PC-9 (cell line): ENCODE results near the gene FAM241B. TPM values are rescaled to one million over a fixed set of nuclear protein-coding genes. Genes with fewer than 3 reads are reported as not detected.

Experiments
- BruUV-seq: library from RNA; stranded (reverse); fragments of 400-500 nt; replicated peaks from 2 replicates; lab custom pipeline; 2021; lab: Mats Ljungman, UMichigan
- CTCF ChIA-PET: fragments of 300-600 bp; sonication (Branson Sonifier 250); formaldehyde crosslinking; loops from one replicate; lab custom pipeline; 2022; ENCODE audit warnings: antibody characterized with exemption; lab: Charles Lee
- POLR2A ChIA-PET: fragments of 300-600 bp; sonication (Branson Sonifier 250); formaldehyde crosslinking; loops from one replicate; lab custom pipeline; 2022; ENCODE audit warnings: antibody characterized with exemption; ENCODE audit not compliant: unreplicated experiment; lab: Charles Lee
- DNase-seq, 2 experiments: peaks; one replicate each; pipeline versions ENCODE4 v3.0.0 to v3.0.0-alpha.2; 2015 to 2022; ENCODE audit warnings: mixed read lengths in 1 of 2
- H2AFZ ChIP-seq: fragments of 200-600 bp; sonication (generic); 2 replicates; pipeline ENCODE4 v1.8.1; 2017; ENCODE audit warnings: antibody characterized with exemption
- H3F3A ChIP-seq: fragments of 200-600 bp; sonication (generic); 2 replicates; pipeline ENCODE4 v1.8.1; 2017; ENCODE audit warnings: antibody characterized with exemption, mild to moderate bottlenecking, low read depth; ENCODE audit not compliant: insufficient read depth
- H3K27ac ChIP-seq: fragments of 200-600 bp; sonication (generic); 2 replicates; pipeline ENCODE4 v1.6.1; 2016; ENCODE audit warnings: mixed run types
- H3K27me3 ChIP-seq: fragments of 200-600 bp; sonication (generic); 2 replicates; pipeline ENCODE4 v1.6.1; 2016; ENCODE audit warnings: low read depth, mixed run types; ENCODE audit not compliant: insufficient read depth
- H3K36me3 ChIP-seq: fragments of 200-600 bp; sonication (generic); 2 replicates; pipeline ENCODE4 v1.6.1; 2016; ENCODE audit warnings: low read depth, mixed run types
- H3K4me1 ChIP-seq: fragments of 200-600 bp; sonication (generic); replicated peaks from 2 replicates; pipeline ENCODE4 v1.6.1; 2016; ENCODE audit warnings: mixed run types; ENCODE audit not compliant: insufficient read depth
- H3K4me2 ChIP-seq: fragments of 200-600 bp; sonication (generic); 2 replicates; pipeline ENCODE4 v1.6.1; 2017; ENCODE audit warnings: mixed run types
- H3K4me3 ChIP-seq: fragments of 200-600 bp; sonication (generic); 2 replicates; pipeline ENCODE4 v1.6.1; 2016; ENCODE audit warnings: mixed run types
- H3K79me2 ChIP-seq: fragments of 200-600 bp; sonication (generic); 2 replicates; pipeline ENCODE4 v1.6.1; 2017; ENCODE audit warnings: low read depth, mixed run types
- H3K9me2 ChIP-seq: fragments of 200-600 bp; sonication (generic); 2 replicates; pipeline ENCODE4 v1.8.1; 2017; ENCODE audit warnings: mild to moderate bottlenecking; ENCODE audit not compliant: insufficient read depth
- H3K9me3 ChIP-seq: fragments of 200-600 bp; sonication (generic); 2 replicates; pipeline ENCODE4 v1.8.1; 2016; ENCODE audit warnings: low read depth; ENCODE audit not compliant: insufficient read depth
- H4K20me1 ChIP-seq: fragments of 200-600 bp; sonication (generic); 2 replicates; pipeline ENCODE4 v1.8.1; 2017; ENCODE audit not compliant: insufficient read depth
- EZH2 ChIP-seq: fragments of 200-600 bp; sonication (generic); IDR thresholded peaks from 2 replicates; pipeline ENCODE4 v1.8.0; 2017; ENCODE audit warnings: antibody characterized with exemption, low read depth
- intact Hi-C: fragments of 100-400 bp; cut with micrococcal nuclease; formaldehyde crosslinking; loops from one replicate; pipeline ENCODE4 v1.10.0; 2022; ENCODE audit not compliant: unreplicated experiment
- total RNA-seq: library from RNA; stranded (reverse); gene quantifications from 2 replicates; pipeline ENCODE4 v1.2.3, GENCODE V29; 2021
- TF ChIP-seq, protein P1 (sequence below): fragments of 200-600 bp; sonication (generic); conservative IDR thresholded peaks from 2 replicates; pipeline ENCODE4 v1.6.1; 2017; ENCODE audit warnings: mixed run types, antibody characterized with exemption, mild to moderate bottlenecking, moderate library complexity

FAM241B gene
- total RNA-seq, 1 experiment from 2014 or later: 10.7 TPM

DNA sequence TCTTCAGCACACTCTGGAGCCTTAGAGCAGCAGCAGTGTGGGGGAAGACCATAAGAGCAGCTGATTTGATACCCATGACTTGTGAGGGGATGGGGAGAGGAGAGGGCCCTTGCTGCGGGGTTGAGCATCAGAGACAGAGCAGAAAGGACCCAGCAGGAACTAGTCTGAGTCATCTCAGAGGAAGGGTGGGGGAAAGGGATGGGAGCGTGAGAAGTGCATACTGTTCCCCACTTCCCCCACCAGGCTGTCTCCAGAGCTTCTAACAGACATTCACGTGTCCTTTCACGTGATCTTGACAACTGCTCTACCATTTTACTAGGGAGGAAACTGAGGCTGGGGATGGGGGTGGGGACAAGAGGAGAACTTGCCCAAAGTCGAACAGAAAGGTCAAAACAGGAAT, 38.7 kb downstream of the FAM241B start:
- no peak for DNase-seq
- Histone ChIP-seq H3K9me3 (0 out of 2 replicates have a peak, but pooled peaks cover 3% of the 10 kb centered on the region), H3K27ac (no peak overlapping the region), H3K79me2 (no peaks in the 10 kb centered on the region), H3K4me3 (no peak overlapping the region), H4K20me1 (no peaks in the 10 kb centered on the region), H3K9me2 (no peaks in the 10 kb centered on the region), H3K36me3 (no peaks in the 10 kb centered on the region), H3K27me3 (peaks cover 95% of the 10 kb centered on the region), H2AFZ (no peak overlapping the region), H3F3A (no peaks in the 10 kb centered on the region), H3K4me1 (no peaks in the 10 kb centered on the region), H3K4me2 (no peak overlapping the region)
- intact Hi-C loops: no loop called here
- POLR2A ChIA-PET: no interaction called here
- TF ChIP-seq, protein P1, sequence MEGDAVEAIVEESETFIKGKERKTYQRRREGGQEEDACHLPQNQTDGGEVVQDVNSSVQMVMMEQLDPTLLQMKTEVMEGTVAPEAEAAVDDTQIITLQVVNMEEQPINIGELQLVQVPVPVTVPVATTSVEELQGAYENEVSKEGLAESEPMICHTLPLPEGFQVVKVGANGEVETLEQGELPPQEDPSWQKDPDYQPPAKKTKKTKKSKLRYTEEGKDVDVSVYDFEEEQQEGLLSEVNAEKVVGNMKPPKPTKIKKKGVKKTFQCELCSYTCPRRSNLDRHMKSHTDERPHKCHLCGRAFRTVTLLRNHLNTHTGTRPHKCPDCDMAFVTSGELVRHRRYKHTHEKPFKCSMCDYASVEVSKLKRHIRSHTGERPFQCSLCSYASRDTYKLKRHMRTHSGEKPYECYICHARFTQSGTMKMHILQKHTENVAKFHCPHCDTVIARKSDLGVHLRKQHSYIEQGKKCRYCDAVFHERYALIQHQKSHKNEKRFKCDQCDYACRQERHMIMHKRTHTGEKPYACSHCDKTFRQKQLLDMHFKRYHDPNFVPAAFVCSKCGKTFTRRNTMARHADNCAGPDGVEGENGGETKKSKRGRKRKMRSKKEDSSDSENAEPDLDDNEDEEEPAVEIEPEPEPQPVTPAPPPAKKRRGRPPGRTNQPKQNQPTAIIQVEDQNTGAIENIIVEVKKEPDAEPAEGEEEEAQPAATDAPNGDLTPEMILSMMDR: no peak
- TF ChIP-seq EZH2: no peak
- no TSS peak for BruUV-seq
- CTCF ChIA-PET: no interaction called here

DNA sequence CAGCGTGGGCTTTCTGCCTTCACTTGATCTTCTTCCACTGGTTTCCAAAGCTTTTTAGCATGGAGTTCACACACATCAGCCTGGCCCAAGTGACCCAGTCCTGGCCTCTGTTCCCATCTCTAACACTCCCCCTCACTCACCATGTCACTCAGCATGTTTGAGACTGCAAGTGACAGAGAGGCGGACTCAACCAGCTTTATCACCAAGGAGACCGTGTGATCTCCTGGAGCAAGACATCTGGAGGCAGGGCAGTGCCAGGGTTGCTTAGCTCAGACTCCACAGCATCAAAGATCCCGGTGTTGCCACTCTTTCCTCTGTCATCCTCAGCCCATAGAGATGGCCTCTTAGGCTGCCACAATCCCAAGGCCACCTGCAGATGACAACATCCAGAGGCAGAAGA, 39.4 kb downstream of the FAM241B start:
- no peaks in the 10 kb centered on the region for H3K79me2 ChIP-seq
- no peak overlapping the region for H2AFZ ChIP-seq
- no peaks in the 10 kb centered on the region for H3K9me2 ChIP-seq
- no peaks in the 10 kb centered on the region for H3K4me1 ChIP-seq
- 0 out of 2 replicates have a peak, but pooled peaks cover 3% of the 10 kb centered on the region for H3K9me3 ChIP-seq
- no peak for TF ChIP-seq EZH2
- TF ChIP-seq, protein P1: no peak
- no peak for DNase-seq
- H4K20me1 ChIP-seq: no peaks in the 10 kb centered on the region
- ChIA-PET POLR2A (no interaction called here), CTCF (no interaction called here)
- H3F3A ChIP-seq: no peaks in the 10 kb centered on the region
- no peak overlapping the region for H3K27ac ChIP-seq
- no peak overlapping the region for H3K4me2 ChIP-seq
- peaks cover 95% of the 10 kb centered on the region for H3K27me3 ChIP-seq
- BruUV-seq: no TSS peak
- H3K4me3 ChIP-seq: no peak overlapping the region
- H3K36me3 ChIP-seq: no peaks in the 10 kb centered on the region
- intact Hi-C loops: no loop called here

DNA sequence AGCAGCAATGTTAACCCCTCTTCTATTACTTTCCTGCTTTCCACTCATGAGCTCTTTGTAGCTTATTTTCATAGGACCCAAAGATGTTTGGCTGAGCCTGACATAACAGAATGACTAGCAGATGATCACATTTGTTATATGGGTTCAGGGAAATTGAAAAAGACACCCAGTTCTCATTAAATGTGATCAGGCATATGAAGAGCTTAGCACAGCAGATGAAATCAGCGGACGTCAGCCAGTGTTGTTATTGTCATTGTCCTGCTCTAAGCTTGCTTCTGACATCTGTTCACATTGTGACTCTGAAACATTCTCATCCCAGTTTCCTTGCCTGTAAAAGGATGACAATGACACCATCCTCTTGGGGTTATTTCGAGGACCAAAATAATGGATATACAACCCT, 43.5 kb downstream of the FAM241B start:
- no peak overlapping the region for H2AFZ ChIP-seq
- no peaks in the 10 kb centered on the region for H3K4me1 ChIP-seq
- intact Hi-C loops: no loop called here
- peaks cover 95% of the 10 kb centered on the region for H3K27me3 ChIP-seq
- CTCF ChIA-PET: no interaction called here
- no TSS peak for BruUV-seq
- no peaks in the 10 kb centered on the region for H3K9me2 ChIP-seq
- no peaks in the 10 kb centered on the region for H3F3A ChIP-seq
- POLR2A ChIA-PET: no interaction called here
- H3K79me2 ChIP-seq: no peaks in the 10 kb centered on the region
- H3K9me3 ChIP-seq: no peaks in the 10 kb centered on the region; the same call in 1 of the 2 replicates
- DNase-seq: no peak
- TF ChIP-seq, protein P1: no peak
- no peak for TF ChIP-seq EZH2
- H3K27ac ChIP-seq: no peak overlapping the region
- H3K36me3 ChIP-seq: no peaks in the 10 kb centered on the region
- H3K4me3 ChIP-seq: no peak overlapping the region
- H3K4me2 ChIP-seq: no peak overlapping the region
- H4K20me1 ChIP-seq: no peaks in the 10 kb centered on the region
